CD4-positive, alpha-beta T cell treated with Interleukin-6 for 4 hours (primary cell): ENCODE data around the gene FNDC11.

Source experiments
- DNase-seq: peaks from one replicate; pipeline ENCODE4 v3.0.0-alpha.2; 2020; ENCODE audit warnings: mixed read lengths

FNDC11 gene

DNA sequence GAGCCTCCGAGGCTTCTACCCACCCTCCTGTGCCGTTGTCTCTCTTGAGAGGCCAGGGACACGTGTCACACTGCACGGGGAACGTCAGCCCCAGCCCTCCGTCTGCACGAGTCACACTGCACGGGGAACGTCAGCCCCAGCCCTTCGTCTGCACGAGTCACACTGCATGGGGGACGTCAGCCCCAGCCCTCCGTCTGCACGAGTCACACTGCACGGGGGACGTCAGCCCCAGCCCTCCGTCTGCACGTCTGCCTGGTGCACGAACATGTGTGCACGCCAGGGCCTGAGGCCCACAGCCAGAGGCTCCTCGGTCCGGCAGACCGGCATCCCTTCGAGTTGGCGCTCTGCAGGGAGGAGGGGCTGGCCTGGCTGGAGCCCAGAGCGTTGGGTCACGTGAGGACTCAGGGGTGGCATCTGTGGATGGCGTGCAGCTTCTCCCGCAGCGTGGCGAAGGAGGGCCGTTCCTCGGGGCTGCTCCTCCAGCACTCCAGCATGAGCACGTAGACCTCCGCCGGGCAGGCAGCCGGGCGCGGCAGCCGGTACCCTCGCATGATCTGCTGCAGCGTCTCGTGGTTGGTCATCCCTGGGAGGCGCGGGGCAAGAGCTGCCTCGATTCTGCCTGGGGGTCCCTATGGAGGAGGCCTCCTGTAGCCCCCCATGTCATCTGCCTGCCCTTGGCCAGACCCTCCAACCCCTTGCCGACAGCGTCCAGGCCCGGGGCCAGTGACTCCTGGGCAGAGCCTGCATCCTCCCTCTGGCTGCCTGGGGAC lies 13.4 kb upstream of the FNDC11 start:
- DNase-seq, result no peak

DNA sequence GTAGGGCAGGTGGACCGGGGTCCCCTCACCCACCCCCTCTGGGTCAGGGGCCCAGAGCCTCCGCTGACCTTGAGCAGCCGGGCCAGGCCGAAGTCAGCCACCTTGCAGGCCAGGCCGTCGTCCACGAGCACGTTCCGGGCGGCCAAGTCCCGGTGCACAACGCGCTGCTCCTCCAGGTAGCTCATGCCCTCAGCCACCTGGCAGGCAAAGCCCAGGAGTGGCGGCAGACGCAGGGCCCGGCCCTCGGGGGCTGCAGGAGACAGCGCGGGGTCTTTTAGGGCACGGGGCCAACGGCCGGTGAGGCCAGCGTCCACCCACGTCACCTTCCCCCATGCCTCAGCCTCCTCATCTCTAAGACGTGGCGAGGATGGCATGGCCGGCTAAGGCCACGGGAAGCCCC lies 12.6 kb upstream of the FNDC11 start:
- DNase-seq, result no peak

DNA sequence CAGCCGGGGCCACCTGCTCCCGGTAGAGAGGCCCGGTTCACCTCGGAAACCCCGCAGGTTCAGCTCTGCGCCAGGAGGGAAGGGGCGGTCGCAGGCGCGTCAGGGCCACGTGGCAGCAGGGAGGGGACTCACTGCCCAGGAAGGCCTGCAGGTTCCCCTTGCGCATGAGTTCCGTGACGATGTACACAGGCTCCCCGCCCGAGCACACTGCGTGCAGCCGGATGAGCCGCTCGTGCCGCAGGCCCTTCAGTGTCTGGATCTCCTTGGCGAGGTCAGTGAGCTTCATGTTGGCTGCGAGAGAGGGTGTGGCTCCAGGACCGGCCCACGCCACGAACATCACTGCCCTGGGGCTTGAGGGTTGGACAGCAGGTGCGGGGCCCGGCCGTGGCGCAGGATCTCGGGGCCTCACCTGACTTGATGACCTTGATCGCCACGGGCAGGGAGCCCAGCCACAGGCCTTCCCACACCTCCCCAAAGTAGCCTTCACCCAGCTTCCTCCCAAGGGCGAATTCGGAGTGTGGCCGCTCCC lies 11.9 kb upstream of the FNDC11 start:
- no peak for DNase-seq

DNA sequence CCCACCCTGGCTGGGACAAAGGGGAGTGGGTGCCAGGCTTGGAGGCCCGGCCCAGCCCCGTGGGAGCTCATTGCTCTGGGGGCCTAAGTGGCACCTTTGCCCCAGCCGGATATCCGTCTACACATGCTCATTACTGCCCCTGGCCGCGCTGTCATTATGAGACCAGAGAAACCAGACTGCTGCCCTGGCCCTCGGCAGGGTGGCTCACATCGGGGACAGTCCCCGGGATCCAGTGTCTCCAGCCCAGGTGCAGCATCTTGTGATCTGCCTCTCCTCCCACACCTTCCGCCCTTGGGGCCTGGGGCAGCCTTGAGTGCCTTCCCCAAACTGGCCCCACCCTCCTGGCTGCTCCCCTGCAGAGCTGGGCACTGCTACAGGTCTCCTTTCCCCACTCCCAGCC lies 11.3 kb upstream of the FNDC11 start:
- no peak for DNase-seq

DNA sequence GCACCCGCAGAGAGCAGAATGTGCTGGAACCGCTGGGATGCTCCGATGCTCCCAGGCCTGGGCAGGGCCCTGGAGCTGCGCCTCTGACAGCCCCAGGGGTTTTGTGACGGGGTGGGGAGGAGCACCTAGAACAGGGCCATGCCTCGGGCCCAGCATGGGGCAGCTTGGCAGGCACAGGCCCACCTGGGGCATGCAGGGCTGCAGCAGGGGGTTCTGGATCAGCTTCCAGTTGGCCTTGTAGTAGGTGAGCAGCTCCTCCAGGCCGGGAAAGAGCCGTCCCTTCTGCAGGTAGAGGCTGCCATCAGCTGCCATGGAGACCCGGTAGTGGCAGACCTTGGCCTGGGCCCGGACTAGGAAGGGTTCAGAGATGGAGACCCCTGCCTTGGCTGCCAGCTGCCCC lies 10.8 kb upstream of the FNDC11 start:
- DNase-seq, result no peak

DNA sequence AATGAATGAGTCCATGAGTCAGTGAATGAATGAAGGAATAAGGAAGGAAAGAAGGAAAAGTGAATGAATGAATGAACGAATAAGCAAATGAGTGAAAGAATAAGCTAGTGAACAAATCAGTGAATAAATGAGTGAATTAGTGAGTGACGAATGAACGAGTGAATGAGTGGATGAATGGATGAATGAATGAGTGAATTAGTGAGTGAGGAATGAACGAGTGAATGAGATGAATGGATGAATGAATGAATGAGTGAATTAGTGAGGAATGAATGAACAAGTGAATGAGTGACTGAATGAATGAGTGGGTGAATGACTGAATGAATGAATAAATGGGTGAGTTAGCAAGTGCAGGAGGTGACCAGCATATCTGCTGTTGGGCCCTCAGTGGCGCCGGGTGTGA lies 10.2 kb upstream of the FNDC11 start:
- no peak for DNase-seq

DNA sequence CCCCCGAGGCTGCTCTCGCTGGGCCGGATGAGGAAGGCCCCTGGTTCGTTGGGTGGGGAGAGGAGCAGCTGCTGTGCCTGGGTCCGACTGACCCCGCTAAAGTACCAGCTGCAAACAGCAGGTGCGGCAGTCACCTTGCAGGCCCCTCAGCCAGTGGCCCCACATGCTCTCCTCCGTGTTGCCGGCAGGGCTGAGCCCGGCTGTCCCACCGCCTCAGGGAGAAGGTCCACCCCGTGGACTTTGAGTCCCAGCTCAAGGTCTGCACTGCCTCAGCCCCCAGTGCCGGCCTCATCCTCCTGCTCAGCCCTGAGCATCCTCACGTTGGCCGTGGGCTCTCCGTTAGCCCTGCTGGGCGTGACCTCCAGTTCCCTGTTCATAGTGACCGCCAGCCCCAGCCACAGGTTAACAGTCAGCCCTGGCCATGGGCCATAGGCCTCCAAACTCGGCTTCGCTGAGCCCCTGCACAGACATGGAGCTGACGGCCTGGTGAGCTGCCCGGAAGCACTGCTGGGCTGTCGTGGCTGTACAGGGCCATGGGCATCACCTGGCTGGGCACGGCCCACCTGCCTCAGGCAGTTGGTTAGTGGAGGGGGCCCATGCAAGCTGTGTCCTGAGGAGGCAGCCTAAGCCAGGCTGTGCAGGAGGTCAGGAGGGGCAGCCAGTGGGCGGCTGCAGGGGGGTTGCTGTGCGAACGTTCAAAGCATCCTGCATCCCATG lies 9.6 kb upstream of the FNDC11 start:
- DNase-seq, result no peak

DNA sequence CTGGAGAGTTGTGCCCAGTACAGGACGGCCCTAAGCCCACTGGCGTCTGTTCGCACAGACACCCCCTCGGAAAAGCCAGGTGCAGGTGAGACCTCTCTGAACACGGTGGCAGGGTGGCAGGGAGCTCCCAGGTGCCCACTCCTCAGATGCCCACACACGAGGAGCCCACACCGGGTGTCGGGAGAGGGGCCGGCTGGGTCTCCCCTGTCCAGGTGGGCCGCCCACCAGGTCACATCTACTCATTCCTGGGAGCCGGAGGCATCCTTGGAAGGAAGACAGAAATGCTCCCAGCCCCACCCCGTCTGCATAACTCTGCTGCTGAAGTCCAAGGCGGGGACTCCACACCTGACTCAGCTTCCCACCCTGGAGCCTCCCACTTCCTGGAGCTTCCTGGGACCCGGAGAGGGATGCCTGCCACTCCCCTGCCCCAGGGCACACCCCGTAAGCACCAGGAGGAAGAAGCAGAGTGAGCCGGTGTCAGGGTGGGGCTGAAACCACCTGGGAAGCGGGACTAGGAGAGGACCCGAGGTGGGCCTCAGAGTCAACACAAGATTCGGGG lies 8.9 kb upstream of the FNDC11 start:
- no peak for DNase-seq

DNA sequence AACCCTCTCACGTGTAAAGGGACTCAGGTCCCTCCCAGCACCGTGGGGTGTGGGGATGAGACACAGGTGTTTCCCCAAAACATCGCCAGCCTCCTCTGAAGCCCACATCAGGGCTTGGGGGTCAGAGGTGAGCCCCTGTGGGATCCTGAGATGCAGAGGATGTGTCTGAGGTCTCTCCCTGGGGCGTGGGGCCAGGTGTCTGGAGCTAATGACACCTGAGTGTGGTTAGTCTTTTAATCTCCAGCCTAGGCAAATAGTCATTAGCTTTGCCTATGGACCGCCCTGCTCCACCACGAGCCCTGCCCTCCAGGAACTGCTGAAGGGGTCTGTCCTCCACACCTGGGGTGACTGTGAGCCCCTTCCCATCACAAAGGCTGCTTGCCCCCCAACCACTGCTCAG lies 8.1 kb upstream of the FNDC11 start:
- no peak for DNase-seq

DNA sequence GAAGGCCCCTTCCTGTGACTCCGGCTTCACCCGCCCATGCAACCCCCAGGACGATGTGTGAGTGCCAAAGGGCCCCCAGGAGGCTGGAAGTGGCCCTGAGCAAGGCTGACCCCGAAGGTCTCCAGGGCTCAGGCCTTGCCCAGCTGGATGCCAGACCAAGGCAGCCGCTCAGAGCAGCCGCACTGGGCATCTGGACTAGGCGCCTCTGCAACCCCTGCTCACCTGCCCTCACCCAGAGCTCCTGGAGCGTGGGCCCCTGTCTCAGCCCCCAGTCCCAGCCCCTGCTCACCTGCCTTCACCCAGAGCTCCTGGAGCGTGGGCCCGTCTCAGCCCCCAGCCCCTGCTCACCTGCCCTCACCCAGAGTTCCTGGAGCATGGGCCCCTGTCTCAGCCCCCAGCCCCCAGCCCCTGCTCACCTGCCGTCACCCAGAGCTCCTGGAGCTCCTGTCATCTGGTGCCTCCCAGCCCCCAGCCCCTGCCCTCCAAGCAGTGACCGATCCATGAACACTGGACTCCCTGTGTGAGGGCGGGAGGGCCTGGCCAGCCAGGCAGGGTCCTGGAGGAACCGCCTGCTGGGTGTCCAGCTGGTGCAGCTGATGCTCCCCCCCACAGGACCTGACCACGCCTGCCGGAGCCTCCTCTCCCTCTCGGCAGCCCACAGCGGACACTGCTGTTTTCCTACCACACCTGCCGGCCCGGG lies 7.6 kb upstream of the FNDC11 start:
- no peak for DNase-seq

DNA sequence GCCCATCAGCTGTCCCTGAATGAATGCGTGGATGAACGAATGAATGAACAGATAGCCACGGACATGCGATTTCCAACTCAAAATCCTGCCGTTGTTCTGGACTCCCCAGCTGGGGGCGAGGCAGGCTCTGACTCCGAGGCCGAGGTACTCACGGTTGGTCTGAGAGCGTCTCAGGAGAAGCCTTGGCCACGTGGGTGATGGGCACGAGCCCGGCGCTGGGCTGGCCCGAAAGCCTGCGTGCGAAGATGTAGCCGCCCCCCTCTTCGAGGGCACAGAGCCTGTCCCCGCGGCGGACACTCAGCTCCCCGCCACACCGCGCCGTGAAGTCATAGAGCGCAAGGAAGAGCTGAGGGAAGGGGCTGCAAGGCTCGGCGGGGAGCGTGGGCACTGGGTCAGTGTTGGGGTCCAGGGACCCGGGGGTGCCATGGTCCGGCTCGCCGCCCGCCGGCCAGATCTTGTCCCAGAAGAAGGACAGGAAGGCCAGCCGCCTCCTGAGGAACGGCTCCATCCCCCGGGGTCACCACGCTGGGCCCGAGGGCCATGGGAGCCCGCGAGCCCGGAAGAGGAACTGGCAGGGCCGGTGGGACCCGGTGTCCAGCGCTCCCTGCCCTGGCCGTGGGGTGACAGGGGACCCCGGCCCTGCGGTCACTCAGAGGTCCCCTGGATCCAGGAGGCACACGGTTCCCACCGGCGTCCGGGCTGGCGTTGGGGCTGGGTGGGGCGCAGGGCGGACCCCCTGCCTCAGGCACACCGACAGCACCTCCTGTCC lies 6.8 kb upstream of the FNDC11 start:
- DNase-seq, result no peak

DNA sequence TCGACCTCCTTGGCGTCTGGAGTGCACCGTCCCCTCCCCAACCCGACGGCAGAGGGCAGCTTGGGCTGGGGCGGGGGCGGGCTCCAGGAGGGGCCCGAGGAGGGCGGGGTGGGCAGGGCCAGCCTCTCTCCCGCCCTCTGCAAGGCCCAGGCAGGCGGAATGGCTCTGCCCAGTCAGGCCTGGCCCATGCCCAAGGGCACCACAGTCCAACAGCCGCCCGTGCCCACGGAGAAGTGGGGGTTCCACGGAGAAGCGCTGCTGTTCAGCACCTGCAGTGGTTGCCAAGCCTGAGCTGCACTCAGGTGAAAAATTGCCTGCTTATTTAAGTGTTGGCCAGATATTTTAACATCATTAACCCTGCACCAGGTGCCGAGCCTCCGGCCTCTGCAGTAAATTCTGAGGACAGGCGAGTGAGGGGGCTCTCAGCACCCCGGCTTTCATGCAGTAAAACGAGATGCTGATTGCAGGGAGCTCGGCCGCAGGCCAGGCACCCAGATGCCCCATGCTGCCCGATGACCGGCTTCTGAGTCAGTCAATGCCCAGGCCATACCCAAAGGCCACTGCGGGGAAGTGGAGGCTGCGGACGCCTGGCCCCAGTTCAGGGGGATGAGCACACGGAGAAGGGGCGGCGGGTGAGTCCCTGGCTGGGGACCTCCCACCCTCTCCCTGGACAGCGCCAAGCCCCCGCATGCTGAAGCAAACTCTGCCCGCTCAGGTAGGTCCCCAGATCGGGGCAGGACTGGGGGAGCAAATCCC lies 6.1 kb upstream of the FNDC11 start, which contains the start of gene SRMS:
TSS of gene SRMS (minus strand) at position 25 of the 756 bp plus-strand sequence. CDS start 286 bp downstream, outside the sequence.
- no peak for DNase-seq

DNA sequence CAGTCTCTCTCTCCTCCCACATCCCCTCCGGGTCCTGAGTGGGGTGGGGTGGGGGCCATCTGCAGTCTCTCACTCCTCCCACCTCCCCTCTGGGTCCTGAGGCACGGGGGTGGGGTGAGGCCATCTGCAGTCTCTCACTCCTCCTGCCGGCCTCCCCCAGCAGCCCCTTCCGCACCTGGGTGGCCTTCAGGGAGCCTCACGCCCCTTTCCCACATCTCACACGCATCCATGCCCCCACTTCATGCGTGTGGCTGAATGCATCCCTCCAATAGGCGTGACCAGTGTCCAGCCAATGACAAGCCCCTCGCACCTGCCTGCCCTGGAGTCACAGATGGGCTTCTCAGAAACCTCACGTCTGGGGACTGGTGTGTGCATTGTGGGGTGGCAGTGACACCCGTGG lies 5.4 kb upstream of the FNDC11 start:
- no peak for DNase-seq

DNA sequence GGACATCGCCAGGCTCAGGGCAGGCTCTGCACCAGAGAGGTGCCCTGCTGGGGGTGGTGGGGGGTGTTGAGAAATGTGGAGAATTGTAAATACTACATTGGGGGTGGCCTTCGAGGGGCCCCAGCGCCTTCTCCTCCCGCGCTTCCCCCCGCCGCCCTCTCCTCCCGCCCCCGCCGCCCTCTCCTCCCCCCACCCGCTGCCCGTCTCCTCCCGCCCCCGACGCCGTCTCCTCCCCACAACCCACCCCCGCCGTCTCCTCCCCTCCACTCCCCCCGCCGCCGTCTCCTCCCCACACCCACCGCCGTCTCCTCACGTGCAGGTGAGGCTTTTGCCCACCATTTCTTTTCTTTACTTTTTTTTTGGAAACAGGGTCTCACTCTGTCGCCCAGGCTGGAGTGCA lies 4.9 kb upstream of the FNDC11 start:
- DNase-seq, result no peak

DNA sequence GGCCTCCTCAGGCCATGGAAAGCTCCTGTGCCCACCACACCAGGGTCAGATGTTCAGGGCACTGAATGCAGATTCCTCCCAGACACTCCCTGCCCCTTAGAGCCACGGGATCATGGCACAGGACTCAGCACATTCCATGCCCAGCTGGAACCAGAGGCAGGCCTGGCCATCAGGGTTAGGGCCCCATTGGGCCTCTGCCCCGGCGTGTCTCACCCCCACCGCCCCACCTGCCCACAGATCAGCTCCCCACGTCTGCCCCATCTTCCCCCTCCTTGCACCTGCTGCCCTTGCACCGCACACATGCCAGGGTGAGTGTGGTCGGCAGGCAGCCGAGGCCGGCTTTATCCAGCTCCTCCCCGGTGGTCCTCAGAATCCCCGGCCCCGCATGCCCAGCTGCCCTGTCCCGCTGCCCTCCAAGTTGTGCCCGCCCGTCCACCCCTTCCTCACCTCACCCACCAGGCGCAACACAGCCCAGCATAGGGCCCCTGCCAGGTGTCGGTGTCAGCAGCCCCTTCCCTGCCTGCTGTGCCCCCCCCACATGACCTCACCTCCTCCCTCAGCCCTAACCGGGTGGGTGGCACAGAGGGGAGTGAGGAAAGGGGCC lies 4.2 kb upstream of the FNDC11 start:
- DNase-seq, result no peak

DNA sequence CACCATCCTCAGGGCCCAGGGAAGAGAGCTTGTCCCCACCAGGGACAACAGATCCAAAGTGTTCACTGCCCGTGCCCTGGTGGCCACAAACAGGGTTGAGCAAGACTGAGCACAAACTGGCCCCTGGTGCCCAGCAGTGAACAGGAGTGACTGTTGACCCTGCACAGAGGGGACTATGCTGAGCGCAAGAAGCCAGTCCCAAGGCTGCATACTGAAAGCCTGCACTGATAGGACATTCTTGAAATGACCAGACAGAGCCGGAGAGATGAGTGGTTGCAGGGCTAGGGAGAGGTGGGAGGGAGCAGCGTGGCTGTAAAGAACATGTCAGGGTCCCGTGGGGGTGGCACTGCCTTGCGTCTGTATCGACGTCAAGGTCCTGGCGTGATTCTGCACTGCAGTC lies 2.9 kb upstream of the FNDC11 start:
- no peak for DNase-seq

DNA sequence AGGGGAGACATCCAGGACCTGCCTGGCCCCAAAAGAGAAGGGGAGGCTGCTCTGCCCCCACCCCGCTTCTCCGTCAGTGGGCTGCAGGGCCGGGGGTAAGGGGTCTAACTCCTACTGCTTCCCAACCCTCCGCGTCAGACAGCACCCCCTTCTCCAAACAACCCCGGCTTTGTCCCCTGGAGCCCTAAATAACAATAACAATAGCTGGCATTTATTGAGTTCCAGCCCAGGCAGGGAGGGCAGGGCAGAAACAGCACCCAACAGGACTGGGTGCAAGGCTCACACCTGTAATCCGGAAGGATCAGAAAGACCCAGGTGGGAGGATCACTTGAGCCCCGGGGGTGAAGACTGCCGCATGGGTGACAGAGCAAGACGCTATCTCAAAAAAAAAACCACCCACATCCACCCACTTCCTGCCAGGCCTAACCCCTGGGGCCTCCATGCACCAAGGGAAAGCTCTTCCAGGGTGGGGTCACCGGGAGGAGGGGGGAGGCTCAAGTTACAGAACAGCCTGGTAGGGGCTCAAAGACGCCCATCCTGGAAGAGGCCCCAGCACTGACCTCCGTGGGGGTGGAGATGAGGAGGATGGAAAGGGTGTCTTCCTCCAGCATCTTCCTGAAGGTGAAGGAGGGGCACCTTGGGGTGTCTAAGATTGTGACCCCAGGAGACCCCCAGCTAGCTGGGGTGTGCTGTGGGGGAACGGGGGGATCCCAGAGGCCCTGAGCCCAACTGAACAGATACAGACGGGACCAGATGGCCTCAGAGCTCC lies 1.3 kb upstream of the FNDC11 start:
- DNase-seq, result peak; percentile 72

DNA sequence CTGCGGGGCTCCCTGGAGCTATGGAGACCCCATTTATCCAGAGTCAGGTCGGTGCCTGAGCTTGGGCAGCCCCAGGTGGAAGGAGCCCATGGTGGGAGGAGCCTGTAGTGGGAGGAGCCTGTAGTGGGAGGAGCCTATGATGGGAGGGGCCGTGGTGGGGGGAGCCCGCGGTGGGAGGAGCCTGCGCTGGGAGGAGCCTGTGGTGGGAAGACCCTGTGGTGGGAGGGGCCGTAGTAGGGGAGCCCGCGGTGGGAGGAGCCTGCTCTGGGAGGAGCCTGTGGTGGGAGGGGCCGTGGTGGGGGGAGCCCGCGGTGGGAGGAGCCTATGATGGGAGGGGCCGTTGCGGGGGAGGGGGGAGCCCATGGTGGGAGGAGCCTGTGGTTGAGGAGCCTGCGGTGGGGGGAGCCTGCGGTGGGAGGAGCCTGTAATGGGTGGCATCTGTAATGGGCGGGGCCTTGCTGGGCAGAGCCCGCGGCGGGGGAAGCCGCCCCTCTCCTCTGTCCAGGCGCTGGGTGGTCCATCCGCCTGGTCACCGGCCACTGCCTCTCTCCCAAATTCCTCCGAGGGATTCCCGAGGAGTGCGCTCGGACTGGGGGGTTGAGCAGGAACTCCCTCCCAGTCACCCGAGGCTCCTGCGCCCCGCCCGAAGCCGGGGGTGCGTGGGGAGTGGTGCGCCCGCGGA lies 567 bp upstream of the FNDC11 start:
- DNase-seq, result peak; percentile 86

DNA sequence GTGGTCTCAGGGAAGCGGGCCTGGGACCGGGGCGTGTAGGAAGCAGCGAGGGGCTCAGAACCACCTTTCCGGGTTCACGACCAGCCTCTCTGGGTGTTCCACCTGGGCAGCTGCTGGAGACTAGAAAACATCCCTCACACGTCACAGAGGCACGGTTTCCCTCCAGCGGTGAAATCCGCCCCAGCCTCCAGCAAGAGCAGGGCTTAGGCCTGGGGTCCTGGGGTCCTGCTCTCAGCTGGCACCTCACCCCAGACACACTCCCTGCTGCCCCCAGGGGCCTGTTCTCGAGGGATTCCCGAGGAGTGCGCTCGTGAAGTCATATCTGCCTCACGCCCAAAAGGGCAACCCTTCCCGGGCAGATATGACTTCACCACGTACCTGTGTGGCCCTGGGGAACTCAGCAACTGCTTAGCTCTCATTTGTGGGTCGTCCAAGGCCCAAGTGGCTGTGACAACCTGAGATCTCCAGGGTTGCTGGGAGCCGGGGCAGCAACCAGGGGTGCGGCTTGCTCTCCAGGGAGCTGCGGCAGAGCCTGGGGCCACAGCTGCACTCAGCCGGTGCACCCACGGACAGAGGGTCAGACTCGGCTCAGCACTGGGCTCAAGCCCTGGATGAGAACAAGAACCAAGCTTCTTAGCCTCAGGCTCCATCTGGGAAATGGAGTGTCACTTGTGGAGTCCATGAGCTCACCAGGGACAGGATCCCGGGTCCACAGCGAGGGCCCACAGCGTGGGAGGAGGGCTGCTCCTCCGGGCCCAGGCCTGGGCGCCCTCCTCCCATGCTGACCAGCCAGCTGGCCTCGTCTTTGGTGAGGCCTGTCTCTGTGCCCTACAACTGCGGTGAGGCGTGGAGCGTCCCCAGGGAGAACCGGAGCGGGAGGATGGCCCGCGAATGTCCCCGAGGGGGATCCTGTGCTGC lies 661 bp downstream of the FNDC11 start:
- DNase-seq, result peak; percentile 14
